ENCODE measurements around the gene AHSP.
"Not testable (repeated sequence)": the region's sequence is repeated elsewhere in the genome, so short reads cannot be mapped to it uniquely, and the experiment has no call there.

AHSP gene

DNA sequence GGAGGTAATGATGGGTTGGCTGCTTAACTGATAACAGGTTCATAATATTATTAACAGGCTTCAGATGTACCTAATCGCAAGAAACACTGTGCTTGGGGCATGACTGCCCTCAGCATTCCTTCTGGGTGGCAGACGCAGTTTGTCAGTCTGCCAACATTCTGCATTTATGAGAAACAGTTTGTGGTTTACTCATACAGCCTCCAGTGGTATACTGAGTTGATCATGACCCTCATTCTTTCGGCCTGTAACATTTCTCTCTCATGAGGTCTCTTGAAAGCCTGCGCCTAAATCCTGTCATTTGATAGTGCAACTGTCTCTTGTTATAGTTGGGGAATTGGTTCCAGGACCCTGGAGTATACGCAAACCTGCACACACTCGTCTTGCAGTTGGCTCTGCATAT, 14.6 kb upstream of the AHSP start:
- H3K27ac ChIP-seq: no peak overlapping the region
- in situ Hi-C loops (cut with HindIII; ENCODE audit: low pct_ligation_motif_present, low sequenced_read_pairs): no loop called here
- TF ChIP-seq, protein P1, sequence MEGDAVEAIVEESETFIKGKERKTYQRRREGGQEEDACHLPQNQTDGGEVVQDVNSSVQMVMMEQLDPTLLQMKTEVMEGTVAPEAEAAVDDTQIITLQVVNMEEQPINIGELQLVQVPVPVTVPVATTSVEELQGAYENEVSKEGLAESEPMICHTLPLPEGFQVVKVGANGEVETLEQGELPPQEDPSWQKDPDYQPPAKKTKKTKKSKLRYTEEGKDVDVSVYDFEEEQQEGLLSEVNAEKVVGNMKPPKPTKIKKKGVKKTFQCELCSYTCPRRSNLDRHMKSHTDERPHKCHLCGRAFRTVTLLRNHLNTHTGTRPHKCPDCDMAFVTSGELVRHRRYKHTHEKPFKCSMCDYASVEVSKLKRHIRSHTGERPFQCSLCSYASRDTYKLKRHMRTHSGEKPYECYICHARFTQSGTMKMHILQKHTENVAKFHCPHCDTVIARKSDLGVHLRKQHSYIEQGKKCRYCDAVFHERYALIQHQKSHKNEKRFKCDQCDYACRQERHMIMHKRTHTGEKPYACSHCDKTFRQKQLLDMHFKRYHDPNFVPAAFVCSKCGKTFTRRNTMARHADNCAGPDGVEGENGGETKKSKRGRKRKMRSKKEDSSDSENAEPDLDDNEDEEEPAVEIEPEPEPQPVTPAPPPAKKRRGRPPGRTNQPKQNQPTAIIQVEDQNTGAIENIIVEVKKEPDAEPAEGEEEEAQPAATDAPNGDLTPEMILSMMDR (IDR thresholded peaks at IDR 0.05; ENCODE audit: low read depth, low read length, missing control alignments): no peak
- H3K36me3 ChIP-seq (replicated peaks): no peaks in the 10 kb centered on the region
- peak; percentile 43 for DNase-seq
- H3K27me3 ChIP-seq (replicated peaks): no peaks in the 10 kb centered on the region
- H3K4me3 ChIP-seq (ENCODE audit: low read depth, low read length): no peak overlapping the region

DNA sequence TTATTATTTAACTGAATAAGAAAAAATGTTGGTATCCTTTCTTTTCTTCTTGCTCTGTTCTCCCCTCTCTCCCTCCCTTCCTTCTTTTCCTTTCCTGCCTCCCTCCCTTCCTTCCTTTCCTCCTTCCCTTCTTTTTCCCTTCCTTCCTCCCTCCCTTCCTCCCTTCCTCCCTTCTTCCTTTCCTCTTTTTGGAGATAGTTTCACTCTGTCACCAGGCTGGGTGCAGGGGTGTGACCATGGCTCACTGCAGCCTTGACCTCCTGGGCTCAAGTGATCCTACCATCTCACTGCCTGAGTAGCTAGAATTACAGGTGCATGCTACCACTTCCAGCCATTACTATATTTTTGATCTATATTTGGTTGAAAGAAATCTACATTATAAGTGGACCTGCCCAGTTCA, 13.8 kb upstream of the AHSP start:
- TF ChIP-seq, protein P1 (IDR thresholded peaks at IDR 0.05; ENCODE audit: low read depth, low read length, missing control alignments): no peak
- in situ Hi-C loops (cut with HindIII; ENCODE audit: low pct_ligation_motif_present, low sequenced_read_pairs): no loop called here
- no peak for DNase-seq
- Histone ChIP-seq H3K27ac (no peak overlapping the region), H3K4me3 (ENCODE audit: low read depth, low read length) (no peak overlapping the region), H3K36me3 (replicated peaks) (no peaks in the 10 kb centered on the region), H3K27me3 (replicated peaks) (no peaks in the 10 kb centered on the region)

DNA sequence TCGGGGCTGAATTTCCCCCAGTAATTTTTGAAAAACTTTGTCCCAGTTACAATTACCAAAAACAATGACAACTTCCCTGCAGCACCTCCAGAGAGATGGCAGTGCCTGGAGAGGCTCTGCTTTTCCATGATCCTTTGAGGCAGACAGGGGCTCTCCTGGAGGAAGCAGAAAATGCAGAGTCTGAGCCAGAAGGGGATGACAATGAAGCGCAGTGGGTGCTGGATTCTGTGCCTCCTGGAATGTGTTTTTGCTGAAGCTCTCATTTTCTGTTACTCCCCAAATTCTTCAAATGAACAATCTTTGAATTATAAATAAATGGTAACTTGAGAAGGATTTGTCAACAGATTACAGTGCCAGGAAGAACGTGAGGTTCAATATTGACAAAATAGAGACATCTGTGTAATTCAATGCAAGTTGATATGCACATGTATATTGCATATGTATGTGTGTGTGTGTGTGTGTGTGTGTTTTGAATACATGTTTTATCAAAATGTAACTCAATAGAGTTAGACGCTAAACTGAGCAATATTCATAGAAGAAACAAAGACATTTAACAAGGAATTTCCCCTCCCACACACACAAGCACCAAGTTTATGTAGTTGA, 9.8 kb upstream of the AHSP start:
- no peak for DNase-seq
- TF ChIP-seq, protein P1 (IDR thresholded peaks at IDR 0.05; ENCODE audit: low read depth, low read length, missing control alignments): no peak
- Histone ChIP-seq H3K36me3 (replicated peaks) (no peaks in the 10 kb centered on the region), H3K27me3 (replicated peaks) (no peaks in the 10 kb centered on the region), H3K4me3 (ENCODE audit: low read depth, low read length) (no peak overlapping the region), H3K27ac (no peak overlapping the region)
- in situ Hi-C loops (cut with HindIII; ENCODE audit: low pct_ligation_motif_present, low sequenced_read_pairs): no loop called here

DNA sequence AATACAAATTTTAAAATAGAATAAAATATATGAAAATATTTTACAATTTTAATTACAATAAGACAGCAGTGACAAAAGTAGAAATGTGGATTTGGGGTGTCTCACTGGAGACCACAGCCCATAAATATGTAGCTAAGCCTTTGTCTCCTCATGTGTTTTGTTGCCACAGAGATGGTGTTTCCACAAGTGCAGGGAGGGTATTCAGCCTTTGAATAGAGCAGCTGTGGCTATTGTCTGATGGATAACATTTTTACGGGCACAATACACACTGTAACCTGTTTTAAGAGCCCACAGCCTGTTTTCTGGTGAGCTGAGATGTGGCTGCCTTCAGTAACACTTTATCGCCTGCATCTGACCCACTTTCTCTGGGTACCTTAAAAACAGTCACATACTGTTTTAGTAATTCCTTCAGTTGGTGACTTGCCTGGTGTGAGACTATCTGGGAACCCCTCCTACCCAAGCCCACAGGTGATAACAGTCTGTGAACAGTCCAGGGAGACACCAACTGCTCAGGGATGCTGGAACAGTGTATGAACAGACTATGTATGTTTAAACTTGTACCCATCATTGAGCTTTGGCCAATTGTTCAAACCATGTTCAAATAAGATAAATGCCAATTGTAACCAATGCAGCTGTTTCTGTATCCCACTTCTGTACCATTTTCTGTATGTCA, 7.8 kb upstream of the AHSP start:
- Histone ChIP-seq H3K4me3 (ENCODE audit: low read depth, low read length) (no peak overlapping the region), H3K36me3 (replicated peaks) (no peaks in the 10 kb centered on the region), H3K27me3 (replicated peaks) (no peaks in the 10 kb centered on the region), H3K27ac (no peak overlapping the region)
- TF ChIP-seq, protein P1 (IDR thresholded peaks at IDR 0.05; ENCODE audit: low read depth, low read length, missing control alignments): no peak
- DNase-seq: no peak
- in situ Hi-C loops (cut with HindIII; ENCODE audit: low pct_ligation_motif_present, low sequenced_read_pairs): no loop called here

DNA sequence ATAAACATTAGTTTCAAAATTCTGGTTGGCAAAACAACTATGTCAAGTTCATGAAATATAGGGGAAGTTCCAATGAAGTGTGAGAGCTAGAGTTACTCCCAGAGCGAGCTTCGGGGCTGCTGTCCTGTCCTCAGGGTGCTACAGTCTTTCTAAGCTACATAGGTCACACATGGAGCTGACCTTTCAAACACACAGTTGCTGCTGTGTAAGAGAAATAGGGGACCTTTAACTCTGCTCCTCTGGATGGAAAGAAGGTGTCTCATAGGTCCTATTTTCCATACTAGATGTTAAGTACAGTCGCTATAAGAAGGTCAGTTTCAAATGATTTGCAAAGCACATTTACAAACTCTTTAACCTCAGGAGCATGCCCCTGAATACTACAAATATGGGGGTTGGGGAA, 6.3 kb upstream of the AHSP start:
- TF ChIP-seq, protein P1 (IDR thresholded peaks at IDR 0.05; ENCODE audit: low read depth, low read length, missing control alignments): no peak
- in situ Hi-C loops (cut with HindIII; ENCODE audit: low pct_ligation_motif_present, low sequenced_read_pairs): no loop called here
- no peaks in the 10 kb centered on the region for H3K36me3 ChIP-seq (replicated peaks)
- H3K4me3 ChIP-seq (ENCODE audit: low read depth, low read length): no peak overlapping the region
- no peak overlapping the region for H3K27ac ChIP-seq
- no peaks in the 10 kb centered on the region for H3K27me3 ChIP-seq (replicated peaks)
- no peak for DNase-seq

DNA sequence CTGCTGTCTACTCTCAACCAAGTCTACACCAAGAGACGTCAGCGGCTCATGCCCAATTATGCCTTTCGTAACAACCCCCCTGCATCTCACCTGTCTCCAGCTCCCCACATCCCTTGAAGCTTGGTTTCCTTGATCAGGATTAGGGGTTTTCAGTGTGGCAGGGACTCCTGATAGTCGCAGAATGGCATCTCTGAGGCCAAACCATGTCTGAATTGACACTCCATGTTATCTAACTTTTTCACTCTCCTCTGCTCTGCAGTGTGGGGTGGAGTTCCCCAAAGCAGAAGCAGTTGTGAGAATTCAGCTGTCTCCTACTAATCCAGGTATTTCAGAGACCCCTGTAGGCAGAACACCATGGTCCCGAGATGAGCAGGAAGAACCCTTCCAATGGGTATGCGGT, 5.6 kb upstream of the AHSP start:
- no peak for DNase-seq
- Histone ChIP-seq H3K36me3 (replicated peaks) (no peaks in the 10 kb centered on the region), H3K4me3 (ENCODE audit: low read depth, low read length) (no peak overlapping the region), H3K27ac (no peak overlapping the region), H3K27me3 (replicated peaks) (no peaks in the 10 kb centered on the region)
- TF ChIP-seq, protein P1 (IDR thresholded peaks at IDR 0.05; ENCODE audit: low read depth, low read length, missing control alignments): no peak
- in situ Hi-C loops (cut with HindIII; ENCODE audit: low pct_ligation_motif_present, low sequenced_read_pairs): no loop called here

DNA sequence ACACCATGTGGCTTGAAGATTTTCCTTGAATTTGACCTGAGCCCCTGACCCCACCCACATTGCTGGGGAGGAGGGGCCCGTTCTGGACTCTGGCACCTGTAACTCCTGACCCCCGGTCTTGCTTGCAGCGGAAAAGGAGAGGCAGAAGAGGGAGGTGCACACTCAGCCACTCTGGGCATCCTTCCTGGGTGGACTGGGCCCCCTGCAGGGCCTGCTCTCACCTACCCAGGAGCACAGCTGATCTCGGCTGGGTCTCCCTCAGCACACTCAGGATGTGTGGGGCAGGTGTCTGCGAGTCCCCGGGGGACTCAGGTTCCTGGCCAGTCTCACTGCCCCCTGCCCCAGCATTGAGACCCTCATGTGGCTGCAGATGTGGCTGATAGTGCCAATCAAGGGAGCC, 3.9 kb upstream of the AHSP start:
- in situ Hi-C loops (cut with HindIII; ENCODE audit: low pct_ligation_motif_present, low sequenced_read_pairs); H3K27me3 ChIP-seq (replicated peaks); H3K27ac ChIP-seq; DNase-seq; H3K4me3 ChIP-seq (ENCODE audit: low read depth, low read length); H3K36me3 ChIP-seq (replicated peaks): not testable (repeated sequence)

Measured in brain microvascular endothelial cell (primary cell).